ENCODE results near the gene DGCR8.

The DGCR8 gene

DNA sequence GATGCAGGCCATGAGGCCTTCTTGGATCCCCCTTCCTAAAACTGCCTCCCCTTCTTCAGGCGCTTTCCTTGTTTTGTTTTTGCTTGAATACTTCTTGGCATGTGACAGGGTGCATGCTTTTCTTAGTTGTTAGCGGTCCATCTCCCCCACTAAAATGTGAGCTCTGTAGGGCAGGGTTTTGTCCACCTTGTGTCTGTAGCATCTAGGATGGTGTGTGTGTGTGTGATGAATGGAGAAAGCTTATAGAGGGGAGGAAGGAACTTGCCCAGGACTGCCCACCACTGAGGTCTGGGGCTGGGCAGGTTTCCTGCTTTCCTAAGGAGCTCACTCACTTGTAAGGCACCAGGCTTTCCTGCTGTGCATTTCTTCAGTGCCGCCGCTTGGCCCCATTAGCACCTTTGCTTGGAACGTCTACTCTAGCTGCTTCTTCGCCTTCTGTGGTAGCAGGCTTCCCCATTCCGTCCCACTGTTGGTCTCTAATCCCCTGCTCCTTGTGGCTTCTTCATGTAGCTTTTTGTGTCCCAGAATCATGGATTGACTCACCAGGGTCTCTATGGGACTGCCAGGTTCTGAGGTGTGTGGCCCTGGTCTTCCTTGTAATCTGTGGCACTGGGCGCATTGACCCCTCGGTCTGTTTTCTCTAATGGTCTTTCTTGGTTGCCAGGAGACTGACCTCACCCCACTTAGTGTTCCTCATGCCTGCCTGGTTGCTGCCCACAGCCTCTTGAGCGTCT is 3.3 kb downstream of the DGCR8 start:
- no peaks in the 10 kb centered on the region for H3K9me3 ChIP-seq (ENCODE audit: control insufficient read depth, low read length)
- no peak overlapping the region for H3K4me3 ChIP-seq (ENCODE audit: low read length)
- H3K4me1 ChIP-seq (ENCODE audit: control insufficient read depth, insufficient read depth, low read length) = peaks cover 30% of the 10 kb centered on the region
- no peak overlapping the region for H3K9ac ChIP-seq (ENCODE audit: low read length)
- H3K36me3 ChIP-seq (ENCODE audit: control insufficient read depth, insufficient read depth, low read length) = peaks cover 10% of the 10 kb centered on the region
- H3K27me3 ChIP-seq (ENCODE audit: control insufficient read depth, insufficient read depth, low read length) = no peaks in the 10 kb centered on the region

DNA sequence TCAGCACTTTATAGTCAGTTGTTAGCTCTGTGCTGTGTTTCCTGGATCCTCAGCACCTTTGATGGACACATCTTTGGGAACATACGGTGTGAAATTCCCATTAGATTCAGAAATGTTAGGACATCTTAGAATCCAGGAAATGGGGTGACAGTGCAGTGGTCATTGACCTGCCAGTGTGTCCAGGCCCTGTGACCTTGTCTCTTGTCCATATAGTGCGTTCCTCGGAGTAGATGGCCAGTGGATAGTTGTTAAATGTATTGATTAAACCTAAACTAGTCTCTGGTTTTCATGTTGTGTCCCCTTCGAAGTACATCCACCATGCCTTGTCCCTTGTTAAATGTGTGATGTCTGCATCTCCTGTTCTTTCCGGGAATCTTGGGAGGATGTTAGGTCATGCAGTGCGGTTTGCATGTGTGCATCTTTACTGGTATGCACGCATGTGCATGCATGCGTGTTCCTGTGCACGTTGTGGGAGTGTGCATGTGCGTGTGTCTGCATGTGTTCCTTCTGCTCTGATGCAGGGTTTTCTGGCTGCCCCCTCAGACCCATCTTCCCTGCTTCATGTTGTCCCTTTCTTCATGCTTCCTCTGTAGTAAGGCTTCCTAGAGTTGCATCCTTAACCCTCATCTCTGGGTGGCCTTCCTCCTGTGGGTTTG is 4.0 kb downstream of the DGCR8 start:
- H3K4me3 ChIP-seq (ENCODE audit: low read length) = no peak overlapping the region
- no peak overlapping the region for H3K9ac ChIP-seq (ENCODE audit: low read length)
- H3K9me3 ChIP-seq (ENCODE audit: control insufficient read depth, low read length) = no peaks in the 10 kb centered on the region
- peaks cover 11% of the 10 kb centered on the region for H3K36me3 ChIP-seq (ENCODE audit: control insufficient read depth, insufficient read depth, low read length)
- peaks cover 30% of the 10 kb centered on the region for H3K4me1 ChIP-seq (ENCODE audit: control insufficient read depth, insufficient read depth, low read length)
- no peaks in the 10 kb centered on the region for H3K27me3 ChIP-seq (ENCODE audit: control insufficient read depth, insufficient read depth, low read length)

DNA sequence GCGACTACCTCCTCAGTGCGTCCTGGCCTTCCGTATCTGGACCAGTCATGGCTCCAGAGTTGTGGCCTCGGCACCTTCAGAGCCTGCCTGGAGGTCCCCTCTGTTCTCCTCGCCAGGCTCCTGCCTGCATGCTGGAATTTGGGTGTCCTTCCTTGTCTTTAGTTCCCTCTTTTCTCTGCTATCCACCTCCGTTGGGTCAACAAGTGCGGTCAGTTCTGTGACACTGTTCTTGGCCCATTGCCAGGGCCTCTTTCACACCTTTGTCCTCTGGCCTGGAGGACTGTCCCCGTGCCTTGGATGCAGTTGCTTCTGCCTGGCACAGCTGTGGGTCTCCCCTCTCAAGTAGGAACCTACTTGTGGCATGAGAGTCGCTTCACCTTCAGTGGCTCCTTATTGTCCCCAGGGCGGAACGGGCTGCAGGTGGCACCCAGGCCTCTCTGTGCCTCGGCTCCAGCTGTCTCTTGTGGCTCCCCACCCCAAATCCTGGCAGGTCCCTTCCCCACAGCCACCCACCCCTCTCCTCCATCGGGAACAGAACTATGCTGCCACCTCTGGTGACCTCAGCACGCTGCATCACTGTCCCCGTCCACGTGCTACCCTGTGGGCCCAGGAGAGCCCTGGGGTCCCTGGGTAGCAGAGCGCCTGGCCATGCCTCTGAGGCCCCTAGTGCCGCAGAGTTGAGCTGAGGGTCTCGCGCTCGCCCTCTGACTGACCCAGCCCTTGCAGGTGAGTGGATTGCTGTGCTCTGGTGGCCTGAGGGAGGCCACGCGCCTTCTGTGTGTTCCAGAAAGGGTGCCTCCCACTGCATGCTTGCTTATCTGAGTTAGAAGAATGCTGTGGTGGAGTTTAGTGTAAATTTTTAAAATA is 4.7 kb downstream of the DGCR8 start:
- H3K4me1 ChIP-seq (ENCODE audit: control insufficient read depth, insufficient read depth, low read length) = peaks cover 30% of the 10 kb centered on the region
- no peak overlapping the region for H3K9ac ChIP-seq (ENCODE audit: low read length)

GRCh38 chr22:20085651-20086050 is 5.6 kb downstream of the DGCR8 start:
- no peaks in the 10 kb centered on the region for H3K9me3 ChIP-seq (ENCODE audit: control insufficient read depth, low read length)
- H3K9ac ChIP-seq (ENCODE audit: low read length) = no peak overlapping the region
- peaks cover 30% of the 10 kb centered on the region for H3K4me1 ChIP-seq (ENCODE audit: control insufficient read depth, insufficient read depth, low read length)
- no peaks in the 10 kb centered on the region for H3K27me3 ChIP-seq (ENCODE audit: control insufficient read depth, insufficient read depth, low read length)
- H3K36me3 ChIP-seq (ENCODE audit: control insufficient read depth, insufficient read depth, low read length) = peaks cover 23% of the 10 kb centered on the region
- H3K4me3 ChIP-seq (ENCODE audit: low read length) = no peak overlapping the region

More for the DNA sequence above, 4.7 kb downstream of the DGCR8 start:
- H3K36me3 ChIP-seq (ENCODE audit: control insufficient read depth, insufficient read depth, low read length) = peaks cover 16% of the 10 kb centered on the region
- H3K27me3 ChIP-seq (ENCODE audit: control insufficient read depth, insufficient read depth, low read length) = no peaks in the 10 kb centered on the region
- H3K4me3 ChIP-seq (ENCODE audit: low read length) = no peak overlapping the region
- H3K9me3 ChIP-seq (ENCODE audit: control insufficient read depth, low read length) = no peaks in the 10 kb centered on the region

GRCh38 chr22:20086101-20086599 is 6.1 kb downstream of the DGCR8 start:
- Histone ChIP-seq H3K27me3 (ENCODE audit: control insufficient read depth, insufficient read depth, low read length) (no peaks in the 10 kb centered on the region), H3K4me1 (ENCODE audit: control insufficient read depth, insufficient read depth, low read length) (peaks cover 25% of the 10 kb centered on the region), H3K36me3 (ENCODE audit: control insufficient read depth, insufficient read depth, low read length) (peaks cover 24% of the 10 kb centered on the region), H3K9ac (ENCODE audit: low read length) (no peak overlapping the region), H3K9me3 (ENCODE audit: control insufficient read depth, low read length) (no peaks in the 10 kb centered on the region), H3K4me3 (ENCODE audit: low read length) (no peak overlapping the region)

DNA sequence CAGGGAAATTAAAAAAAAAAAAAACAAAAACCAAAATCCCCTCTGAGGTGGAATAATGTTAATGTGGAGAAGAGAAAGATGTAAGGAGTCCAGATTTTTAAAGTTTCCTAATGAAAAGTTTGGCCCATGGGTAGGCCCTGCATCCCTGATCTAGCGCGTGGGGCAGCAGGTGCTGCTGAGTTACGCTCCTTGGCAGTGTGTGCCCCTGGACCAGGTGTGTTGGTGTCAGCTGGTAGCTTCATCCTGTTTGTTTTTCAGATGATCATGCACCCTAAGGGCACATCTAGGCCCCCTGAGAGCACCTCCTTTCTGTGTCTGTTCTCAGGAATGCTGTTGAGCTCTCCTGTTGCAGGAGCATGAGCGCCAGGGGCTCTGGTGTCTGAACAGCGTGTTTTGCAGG is 6.7 kb downstream of the DGCR8 start:
- Histone ChIP-seq H3K4me1 (ENCODE audit: control insufficient read depth, insufficient read depth, low read length) (peaks cover 19% of the 10 kb centered on the region), H3K9me3 (ENCODE audit: control insufficient read depth, low read length) (no peaks in the 10 kb centered on the region), H3K36me3 (ENCODE audit: control insufficient read depth, insufficient read depth, low read length) (peaks cover 30% of the 10 kb centered on the region), H3K27me3 (ENCODE audit: control insufficient read depth, insufficient read depth, low read length) (no peaks in the 10 kb centered on the region), H3K4me3 (ENCODE audit: low read length) (no peak overlapping the region), H3K9ac (ENCODE audit: low read length) (no peak overlapping the region)

DNA sequence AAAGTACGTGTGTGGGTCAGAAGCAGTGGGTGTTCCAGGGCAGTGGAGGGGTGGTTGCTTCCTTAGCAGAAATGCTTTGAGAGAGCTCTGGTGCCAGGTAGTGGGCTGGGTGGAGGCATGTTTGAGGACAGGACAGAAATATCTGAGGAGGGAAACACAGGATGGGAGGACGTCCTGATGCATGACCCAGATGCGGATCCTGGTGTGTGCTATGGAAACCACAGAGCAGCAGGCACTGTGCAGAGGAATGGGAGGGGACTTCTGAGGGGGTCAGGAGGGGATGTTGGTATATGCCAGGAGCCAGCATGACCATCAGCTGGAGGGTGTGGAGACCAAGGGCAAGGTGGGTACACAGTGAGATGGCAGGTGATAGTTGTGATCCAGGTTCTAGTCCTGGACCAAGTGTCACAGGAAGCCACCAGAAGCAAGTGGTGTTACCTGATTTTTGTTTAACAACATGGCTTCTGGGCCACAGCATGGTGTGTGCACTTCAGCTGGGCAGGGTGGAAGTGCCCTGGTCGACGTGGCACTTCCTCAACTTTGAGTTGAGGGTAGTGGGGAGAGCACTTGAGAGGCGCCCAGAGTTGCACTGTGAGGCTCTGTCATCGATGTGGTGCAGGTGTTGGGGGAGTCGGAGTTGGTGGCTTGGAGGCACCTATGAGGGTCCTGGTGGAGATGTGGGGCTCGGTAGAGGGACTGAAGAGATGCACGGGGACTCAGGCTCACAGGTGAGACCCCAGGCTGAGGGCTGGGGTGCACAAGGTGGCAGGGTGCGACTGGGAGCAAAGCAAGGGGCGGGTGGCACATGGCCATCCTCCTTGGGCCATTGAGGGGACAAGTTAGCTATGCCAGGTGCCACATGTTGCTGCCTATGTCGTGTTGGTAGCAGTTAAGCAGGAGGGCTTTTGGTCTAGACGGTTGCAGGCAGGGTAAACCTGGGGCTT is 7.5 kb downstream of the DGCR8 start:
- H3K9me3 ChIP-seq (ENCODE audit: control insufficient read depth, low read length) = no peaks in the 10 kb centered on the region
- no peaks in the 10 kb centered on the region for H3K27me3 ChIP-seq (ENCODE audit: control insufficient read depth, insufficient read depth, low read length)
- no peak overlapping the region for H3K4me3 ChIP-seq (ENCODE audit: low read length)
- peaks cover 18% of the 10 kb centered on the region for H3K4me1 ChIP-seq (ENCODE audit: control insufficient read depth, insufficient read depth, low read length)
- peaks cover 32% of the 10 kb centered on the region for H3K36me3 ChIP-seq (ENCODE audit: control insufficient read depth, insufficient read depth, low read length)
- H3K9ac ChIP-seq (ENCODE audit: low read length) = no peak overlapping the region

GRCh38 chr22:20088263-20088648 is 8.2 kb downstream of the DGCR8 start:
- Histone ChIP-seq H3K9ac (ENCODE audit: low read length) (no peak overlapping the region), H3K9me3 (ENCODE audit: control insufficient read depth, low read length) (no peaks in the 10 kb centered on the region), H3K27me3 (ENCODE audit: control insufficient read depth, insufficient read depth, low read length) (no peaks in the 10 kb centered on the region), H3K36me3 (ENCODE audit: control insufficient read depth, insufficient read depth, low read length) (peaks cover 32% of the 10 kb centered on the region), H3K4me3 (ENCODE audit: low read length) (no peak overlapping the region), H3K4me1 (ENCODE audit: control insufficient read depth, insufficient read depth, low read length) (peaks cover 12% of the 10 kb centered on the region)

GRCh38 chr22:20089226-20089976 is 9.4 kb downstream of the DGCR8 start:
- no peaks in the 10 kb centered on the region for H3K9me3 ChIP-seq (ENCODE audit: control insufficient read depth, low read length)
- H3K9ac ChIP-seq (ENCODE audit: low read length) = no peak overlapping the region
- H3K4me3 ChIP-seq (ENCODE audit: low read length) = no peak overlapping the region
- H3K36me3 ChIP-seq (ENCODE audit: control insufficient read depth, insufficient read depth, low read length) = peaks cover 37% of the 10 kb centered on the region
- peaks cover 8% of the 10 kb centered on the region for H3K4me1 ChIP-seq (ENCODE audit: control insufficient read depth, insufficient read depth, low read length)
- H3K27me3 ChIP-seq (ENCODE audit: control insufficient read depth, insufficient read depth, low read length) = no peaks in the 10 kb centered on the region

DNA sequence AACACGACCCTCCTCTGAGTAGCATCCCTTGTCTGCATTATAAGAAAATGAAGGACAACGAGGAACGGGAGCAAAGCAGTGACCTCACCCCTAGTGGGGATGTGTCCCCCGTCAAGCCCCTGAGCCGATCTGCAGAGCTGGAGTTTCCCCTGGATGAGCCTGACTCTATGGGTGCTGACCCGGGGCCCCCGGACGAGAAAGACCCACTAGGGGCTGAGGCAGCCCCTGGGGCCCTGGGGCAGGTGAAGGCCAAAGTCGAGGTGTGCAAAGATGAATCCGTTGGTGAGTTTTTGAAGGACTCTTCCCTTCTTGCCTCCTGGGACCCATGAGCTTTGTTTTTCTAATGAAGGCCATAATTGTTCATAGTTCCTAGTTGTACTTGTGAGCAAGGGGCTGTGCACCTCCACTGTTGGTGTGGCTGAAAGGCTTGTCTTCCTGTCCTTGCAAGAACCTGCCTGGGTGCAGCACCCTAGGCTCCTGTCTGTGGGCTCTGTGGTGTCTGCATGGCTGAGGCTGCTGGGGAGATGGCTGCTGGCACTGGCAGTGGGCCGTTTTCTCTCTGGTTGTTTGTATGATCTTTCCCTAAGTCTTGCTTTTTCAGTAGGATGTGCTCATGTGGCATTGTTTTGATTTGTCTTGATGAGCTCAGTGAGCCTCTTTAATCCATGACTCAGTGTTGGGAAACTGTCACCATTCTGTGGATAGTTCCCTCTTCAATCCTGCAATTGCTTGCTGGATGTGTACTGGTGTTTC is 10.1 kb downstream of the DGCR8 start:
- Histone ChIP-seq H3K36me3 (ENCODE audit: control insufficient read depth, insufficient read depth, low read length) (peaks cover 39% of the 10 kb centered on the region), H3K9me3 (ENCODE audit: control insufficient read depth, low read length) (no peaks in the 10 kb centered on the region), H3K9ac (ENCODE audit: low read length) (no peak overlapping the region), H3K4me3 (ENCODE audit: low read length) (no peak overlapping the region), H3K27me3 (ENCODE audit: control insufficient read depth, insufficient read depth, low read length) (no peaks in the 10 kb centered on the region), H3K4me1 (ENCODE audit: control insufficient read depth, insufficient read depth, low read length) (peaks cover under 1% of the 10 kb centered on the region)
